ENCODE data around the gene PLAGL1. TPM values are rescaled to one million over a fixed set of nuclear protein-coding genes. Genes with fewer than 3 reads are reported as not detected.
A peak's percentile ranks its signal among the peaks of the same experiment; 100 is the strongest.

PLAGL1 gene
- total RNA-seq, 1 donor, result 12.1 TPM

- no peak for TF ChIP-seq CTCF (IDR thresholded peaks at IDR 0.05; ENCODE audit: insufficient read depth, low read depth, low read length)
- DNase-seq (ENCODE audit: low read depth), result no peak
- H3K4me3 ChIP-seq (ENCODE audit: low read depth, low read length), result no peak overlapping the region
These were observed 57.2 kb downstream of the PLAGL1 start for GRCh38 chr6:143950875-143951274.

GRCh38 chr6:143949962-143950361 lies 58.1 kb downstream of the PLAGL1 start:
- H3K4me3 ChIP-seq (ENCODE audit: low read depth, low read length), result no peak overlapping the region
- no peak for DNase-seq (ENCODE audit: low read depth)
- TF ChIP-seq CTCF (IDR thresholded peaks at IDR 0.05; ENCODE audit: insufficient read depth, low read depth, low read length), result no peak

- DNase-seq (ENCODE audit: low read depth), result no peak
- no peak overlapping the region for H3K4me3 ChIP-seq (ENCODE audit: low read depth, low read length)
- no peak for TF ChIP-seq CTCF (IDR thresholded peaks at IDR 0.05; ENCODE audit: insufficient read depth, low read depth, low read length)
These were observed 58.5 kb downstream of the PLAGL1 start for GRCh38 chr6:143949535-143949934.

GRCh38 chr6:143948208-143948607 lies 59.9 kb downstream of the PLAGL1 start:
- no peak for TF ChIP-seq CTCF (IDR thresholded peaks at IDR 0.05; ENCODE audit: insufficient read depth, low read depth, low read length)
- no peak overlapping the region for H3K4me3 ChIP-seq (ENCODE audit: low read depth, low read length)
- DNase-seq (ENCODE audit: low read depth), result no peak

- no peak overlapping the region for H3K4me3 ChIP-seq (ENCODE audit: low read depth, low read length)
- peak; percentile 61 for DNase-seq (ENCODE audit: low read depth)
- peak; percentile 67 for TF ChIP-seq CTCF (IDR thresholded peaks at IDR 0.05; ENCODE audit: insufficient read depth, low read depth, low read length)
These were observed 66.0 kb downstream of the PLAGL1 start for GRCh38 chr6:143941852-143942627.

GRCh38 chr6:143940011-143940597 lies 68.0 kb downstream of the PLAGL1 start:
- TF ChIP-seq CTCF (IDR thresholded peaks at IDR 0.05; ENCODE audit: insufficient read depth, low read depth, low read length), result peak; percentile 70
- DNase-seq (ENCODE audit: low read depth), result peak; percentile 56
- no peak overlapping the region for H3K4me3 ChIP-seq (ENCODE audit: low read depth, low read length)
